KMS-11 (cell line): ENCODE data around the gene SPTLC1.
A peak's percentile ranks its signal among the peaks of the same experiment; 100 is the strongest.

Experiments
- H2AFZ ChIP-seq: fragments of 200-600 bp; sonication (generic); 2 replicates; pipeline ENCODE4 v1.6.1; 2016; ENCODE audit warnings: antibody characterized with exemption, mixed run types, low read depth
- H3K27ac ChIP-seq: fragments of 200-600 bp; sonication (generic); 2 replicates; pipeline ENCODE4 v1.6.1; 2016; ENCODE audit warnings: mild to moderate bottlenecking, mixed run types
- H3K27me3 ChIP-seq: fragments of 200-600 bp; sonication (generic); 2 replicates; pipeline ENCODE4 v1.6.1; 2017; ENCODE audit warnings: mild to moderate bottlenecking, low read depth, mixed run types, moderate library complexity; ENCODE audit not compliant: insufficient read depth
- H3K36me3 ChIP-seq: fragments of 200-600 bp; sonication (generic); 2 replicates; pipeline ENCODE4 v1.6.1; 2017; ENCODE audit warnings: mild to moderate bottlenecking, mixed run types; ENCODE audit not compliant: insufficient read depth
- H3K4me1 ChIP-seq: fragments of 200-600 bp; sonication (generic); 2 replicates; pipeline ENCODE4 v1.6.1; 2016; ENCODE audit warnings: mild to moderate bottlenecking, low read depth, mixed run types; ENCODE audit not compliant: poor library complexity, severe bottlenecking
- H3K4me2 ChIP-seq: fragments of 200-600 bp; sonication (generic); 2 replicates; pipeline ENCODE4 v1.7.0; 2016; ENCODE audit warnings: mild to moderate bottlenecking, mixed run types
- H3K4me3 ChIP-seq: fragments of 200-600 bp; sonication (generic); IDR thresholded peaks from 2 replicates; pipeline ENCODE4 v1.6.1; 2017; ENCODE audit warnings: low read depth, low read length, mixed read lengths; ENCODE audit not compliant: insufficient read depth
- H3K79me2 ChIP-seq: fragments of 200-600 bp; sonication (generic); 2 replicates; pipeline ENCODE4 v1.6.1; 2016; ENCODE audit warnings: low read depth, mixed run types; ENCODE audit not compliant: insufficient read depth
- H3K9ac ChIP-seq: fragments of 200-600 bp; sonication (generic); 2 replicates; pipeline ENCODE4 v1.6.1; 2016; ENCODE audit warnings: mild to moderate bottlenecking, mixed run types
- H4K20me1 ChIP-seq: fragments of 200-600 bp; sonication (generic); 2 replicates; pipeline ENCODE4 v1.6.1; 2016; ENCODE audit warnings: mild to moderate bottlenecking, mixed run types; ENCODE audit not compliant: insufficient read depth
- CTCF ChIP-seq: fragments of 200-600 bp; sonication (generic); conservative IDR thresholded peaks from 2 replicates; pipeline ENCODE4 v1.6.1; 2017; ENCODE audit warnings: low read depth, mild to moderate bottlenecking, antibody characterized with exemption, low read length, moderate library complexity, mixed read lengths

Gene SPTLC1

GRCh38 chr9:92058723-92059444, 56.3 kb downstream of the SPTLC1 start:
- H3K27ac ChIP-seq = no peak overlapping the region

GRCh38 chr9:92058026-92058425, 57.2 kb downstream of the SPTLC1 start:
- 0 out of 2 replicates have a peak, but pooled peaks cover 5% of the 10 kb centered on the region for H3K36me3 ChIP-seq
- no peak overlapping the region for H2AFZ ChIP-seq
- H3K4me1 ChIP-seq = peaks cover 23% of the 10 kb centered on the region
- H3K4me3 ChIP-seq = no peak overlapping the region
- 0 out of 2 replicates have a peak, but pooled peaks cover 7% of the 10 kb centered on the region for H3K79me2 ChIP-seq
- peak overlapping the region; percentile 40; the same call in 1 of the 2 replicates for H3K4me2 ChIP-seq
- H3K9ac ChIP-seq = no peak overlapping the region
- H4K20me1 ChIP-seq = no peaks in the 10 kb centered on the region
- no peaks in the 10 kb centered on the region for H3K27me3 ChIP-seq
- peak overlapping the region; percentile 17; the same call in 1 of the 2 replicates for H3K27ac ChIP-seq
- TF ChIP-seq CTCF = no peak

More at GRCh38 chr9:92058723-92059444, 56.3 kb downstream of the SPTLC1 start:
- no peak for TF ChIP-seq CTCF
- no peak overlapping the region for H3K9ac ChIP-seq
- H3K4me3 ChIP-seq = no peak overlapping the region
- no peaks in the 10 kb centered on the region for H4K20me1 ChIP-seq
- H3K36me3 ChIP-seq = 0 out of 2 replicates have a peak, but pooled peaks cover 5% of the 10 kb centered on the region
- no peak overlapping the region for H3K4me2 ChIP-seq
- H3K27me3 ChIP-seq = no peaks in the 10 kb centered on the region
- peaks cover 23% of the 10 kb centered on the region for H3K4me1 ChIP-seq
- H2AFZ ChIP-seq = no peak overlapping the region
- H3K79me2 ChIP-seq = 0 out of 2 replicates have a peak, but pooled peaks cover 7% of the 10 kb centered on the region

- Histone ChIP-seq H3K4me3 (no peak overlapping the region), H3K4me2 (peak overlapping the region; percentile 40; the same call in 1 of the 2 replicates), H3K4me1 (peaks cover 23% of the 10 kb centered on the region), H4K20me1 (no peaks in the 10 kb centered on the region), H3K9ac (no peak overlapping the region), H3K79me2 (0 out of 2 replicates have a peak, but pooled peaks cover 7% of the 10 kb centered on the region), H3K36me3 (0 out of 2 replicates have a peak, but pooled peaks cover 5% of the 10 kb centered on the region), H3K27ac (peak overlapping the region; percentile 17; the same call in 1 of the 2 replicates), H2AFZ (no peak overlapping the region), H3K27me3 (no peaks in the 10 kb centered on the region)
- TF ChIP-seq CTCF = no peak
Observed at GRCh38 chr9:92057226-92057625, 58.0 kb downstream of the SPTLC1 start.

GRCh38 chr9:92055624-92056023, 59.6 kb downstream of the SPTLC1 start:
- H4K20me1 ChIP-seq = no peaks in the 10 kb centered on the region
- H3K4me1 ChIP-seq = peaks cover 23% of the 10 kb centered on the region
- no peak overlapping the region for H3K9ac ChIP-seq
- H3K79me2 ChIP-seq = 0 out of 2 replicates have a peak, but pooled peaks cover 7% of the 10 kb centered on the region
- 0 out of 2 replicates have a peak, but pooled peaks cover 7% of the 10 kb centered on the region for H3K36me3 ChIP-seq
- TF ChIP-seq CTCF = no peak
- no peak overlapping the region for H3K4me2 ChIP-seq
- no peak overlapping the region for H3K4me3 ChIP-seq
- H3K27me3 ChIP-seq = no peaks in the 10 kb centered on the region
- H3K27ac ChIP-seq = no peak overlapping the region
- H2AFZ ChIP-seq = no peak overlapping the region
